ENCODE data around the gene ASAP3. TPM values are rescaled to one million over a fixed set of nuclear protein-coding genes. Genes with fewer than 3 reads are reported as not detected.

The ASAP3 gene
- total and polyA plus RNA-seq, 2 experiments from 2014 or later: 28.0 to 98.2 TPM

GRCh38 chr1:23451441-23451840, 32.5 kb downstream of the ASAP3 start:
- H3F3A ChIP-seq (replicated peaks; ENCODE audit: low read depth): no peaks in the 10 kb centered on the region
- H3K36me3 ChIP-seq (ENCODE audit: insufficient read depth): 0 out of 2 replicates have a peak, but pooled peaks cover 4% of the 10 kb centered on the region
- H2AFZ ChIP-seq: no peak overlapping the region
- no peak overlapping the region for H3K4me2 ChIP-seq
- Mint-ChIP-seq H3K9me3 (no peaks in the 10 kb centered on the region), H3K4me3 (no peak overlapping the region), H3K4me1 (no peaks in the 10 kb centered on the region), H3K27me3 (ENCODE audit: insufficient read depth, low read depth, poor library complexity) (peaks cover 2% of the 10 kb centered on the region), H3K27ac (peak overlapping the region; percentile 30; the same call in 1 of the 2 replicates), H3K36me3 (ENCODE audit: low read depth) (peaks cover 15% of the 10 kb centered on the region)
- TF ChIP-seq ETS1 (IDR thresholded peaks at IDR 0.05) (no peak), EZH2phosphoT487 (IDR thresholded peaks at IDR 0.05; ENCODE audit: unreplicated experiment) (no peak), JUNB (IDR thresholded peaks at IDR 0.05; ENCODE audit: unreplicated experiment) (no peak), STAT1 (IDR thresholded peaks at IDR 0.05; ENCODE audit: unreplicated experiment) (no peak), ZNF114 (CRISPR knock-in tag; IDR thresholded peaks at IDR 0.05) (no peak), REST (IDR thresholded peaks at IDR 0.05; ENCODE audit: unreplicated experiment) (no peak), NANOG (IDR thresholded peaks at IDR 0.05; ENCODE audit: borderline replicate concordance) (no peak), ZNF331 (CRISPR knock-in tag; IDR thresholded peaks at IDR 0.05; ENCODE audit: low read depth) (no peak), EZH2 (IDR thresholded peaks at IDR 0.05; ENCODE audit: low read depth, unreplicated experiment) (no peak), CREB1 (CRISPR knock-in tag; IDR thresholded peaks at IDR 0.05; ENCODE audit: low read depth) (no peak)
- no peak overlapping the region for H3K4me3 ChIP-seq
- H3K79me2 ChIP-seq (replicated peaks; ENCODE audit: insufficient read depth): no peaks in the 10 kb centered on the region
- ATAC-seq (no peak), DNase-seq (ENCODE audit: low spot score) (no peak)
- H3K4me1 ChIP-seq (ENCODE audit: insufficient read depth): no peaks in the 10 kb centered on the region
- H3K9me2 ChIP-seq (ENCODE audit: insufficient read depth): no peaks in the 10 kb centered on the region
- H3K27ac ChIP-seq (ENCODE audit: low read depth): no peak overlapping the region
- H4K20me1 ChIP-seq (replicated peaks; ENCODE audit: insufficient read depth): peaks cover 11% of the 10 kb centered on the region
- no peaks in the 10 kb centered on the region for H3K27me3 ChIP-seq (ENCODE audit: insufficient read depth)

- H3K4me3 ChIP-seq: no peak overlapping the region
- no peaks in the 10 kb centered on the region for H3K4me1 ChIP-seq (ENCODE audit: insufficient read depth)
- H3F3A ChIP-seq (replicated peaks; ENCODE audit: low read depth): no peaks in the 10 kb centered on the region
- Mint-ChIP-seq H3K36me3 (ENCODE audit: low read depth) (peaks cover 15% of the 10 kb centered on the region), H3K9me3 (no peaks in the 10 kb centered on the region), H3K4me1 (no peaks in the 10 kb centered on the region), H3K27me3 (ENCODE audit: insufficient read depth, low read depth, poor library complexity) (no peaks in the 10 kb centered on the region), H3K4me3 (no peak overlapping the region), H3K27ac (no peak overlapping the region)
- no peak overlapping the region for H2AFZ ChIP-seq
- ATAC-seq (no peak), DNase-seq (ENCODE audit: low spot score) (no peak)
- H3K9me2 ChIP-seq (ENCODE audit: insufficient read depth): no peaks in the 10 kb centered on the region
- no peak overlapping the region for H3K27ac ChIP-seq (ENCODE audit: low read depth)
- no peak overlapping the region for H3K4me2 ChIP-seq
- no peaks in the 10 kb centered on the region for H3K79me2 ChIP-seq (replicated peaks; ENCODE audit: insufficient read depth)
- peaks cover 11% of the 10 kb centered on the region for H4K20me1 ChIP-seq (replicated peaks; ENCODE audit: insufficient read depth)
- 0 out of 2 replicates have a peak, but pooled peaks cover 4% of the 10 kb centered on the region for H3K36me3 ChIP-seq (ENCODE audit: insufficient read depth)
- H3K27me3 ChIP-seq (ENCODE audit: insufficient read depth): no peaks in the 10 kb centered on the region
- TF ChIP-seq EZH2 (IDR thresholded peaks at IDR 0.05; ENCODE audit: low read depth, unreplicated experiment) (no peak), POLR2AphosphoS5 (IDR thresholded peaks at IDR 0.05; ENCODE audit: low read depth) (no peak), ZNF331 (CRISPR knock-in tag; IDR thresholded peaks at IDR 0.05; ENCODE audit: low read depth) (no peak), NANOG (IDR thresholded peaks at IDR 0.05; ENCODE audit: borderline replicate concordance) (no peak), CTCF (conservative IDR thresholded peaks at IDR 0.05; ENCODE audit: low read depth in 2 of 2) (no peak), CREB1 (CRISPR knock-in tag; IDR thresholded peaks at IDR 0.05; ENCODE audit: low read depth) (no peak)
Observed at GRCh38 chr1:23450894-23451293, 33.1 kb downstream of the ASAP3 start.
